ENCODE measurements around the gene TXNDC11.
A peak's percentile ranks its signal among the peaks of the same experiment; 100 is the strongest.
"Not testable (repeated sequence)": the region's sequence is repeated elsewhere in the genome, so short reads cannot be mapped to it uniquely, and the experiment has no call there.

TXNDC11 gene

GRCh38 chr16:11742536-11743307 lies at the start of gene TXNDC11:
Gene TXNDC11, minus strand, starts transcription at chr16:11742857. Its CDS starts 127 bp downstream, at chr16:11742730.
- DNase-seq (ENCODE audit: low read depth in 2 of 2, low spot score in 1 of 2), result peak; percentile 99

- DNase-seq (ENCODE audit: low read depth in 2 of 2, low spot score in 1 of 2), result no peak
Measured at GRCh38 chr16:11791144-11791828, 48.6 kb upstream of the TXNDC11 start.

- DNase-seq (ENCODE audit: low read depth in 2 of 2, low spot score in 1 of 2), result no peak
Measured at GRCh38 chr16:11788914-11789313, 46.3 kb upstream of the TXNDC11 start.

GRCh38 chr16:11784980-11785599 lies 42.4 kb upstream of the TXNDC11 start:
- not testable (repeated sequence) for DNase-seq (ENCODE audit: low read depth in 2 of 2, low spot score in 1 of 2)

GRCh38 chr16:11784381-11784780 lies 41.7 kb upstream of the TXNDC11 start:
- not testable (repeated sequence) for DNase-seq (ENCODE audit: low read depth in 2 of 2, low spot score in 1 of 2)

GRCh38 chr16:11784038-11784369 lies 41.3 kb upstream of the TXNDC11 start:
- DNase-seq (ENCODE audit: low read depth in 2 of 2, low spot score in 1 of 2), result no peak

GRCh38 chr16:11783319-11784037 lies 40.8 kb upstream of the TXNDC11 start:
- DNase-seq (ENCODE audit: low read depth in 2 of 2, low spot score in 1 of 2), result no peak

GRCh38 chr16:11781773-11782172 lies 39.1 kb upstream of the TXNDC11 start:
- DNase-seq (ENCODE audit: low read depth in 2 of 2, low spot score in 1 of 2), result no peak

GRCh38 chr16:11780991-11781680 lies 38.5 kb upstream of the TXNDC11 start:
- no peak for DNase-seq (ENCODE audit: low read depth in 2 of 2, low spot score in 1 of 2)

- DNase-seq (ENCODE audit: low read depth in 2 of 2, low spot score in 1 of 2), result no peak
Measured at GRCh38 chr16:11779074-11779473, 36.4 kb upstream of the TXNDC11 start.

- DNase-seq (ENCODE audit: low read depth in 2 of 2, low spot score in 1 of 2), result no peak
Measured at GRCh38 chr16:11774065-11774626, 31.5 kb upstream of the TXNDC11 start.

GRCh38 chr16:11768849-11769248 lies 26.2 kb upstream of the TXNDC11 start:
- no peak for DNase-seq (ENCODE audit: low read depth in 2 of 2, low spot score in 1 of 2)

GRCh38 chr16:11762431-11762830 lies 19.8 kb upstream of the TXNDC11 start:
- DNase-seq (ENCODE audit: low read depth in 2 of 2, low spot score in 1 of 2), result no peak

GRCh38 chr16:11759997-11760396 lies 17.3 kb upstream of the TXNDC11 start:
- DNase-seq (ENCODE audit: low read depth in 2 of 2, low spot score in 1 of 2), result no peak

- DNase-seq (ENCODE audit: low read depth in 2 of 2, low spot score in 1 of 2), result no peak
Measured at GRCh38 chr16:11759163-11759834, 16.6 kb upstream of the TXNDC11 start.

GRCh38 chr16:11757671-11758545 lies 15.3 kb upstream of the TXNDC11 start:
- DNase-seq (ENCODE audit: low read depth in 2 of 2, low spot score in 1 of 2), result no peak

GRCh38 chr16:11756248-11756647 lies 13.6 kb upstream of the TXNDC11 start:
- no peak for DNase-seq (ENCODE audit: low read depth in 2 of 2, low spot score in 1 of 2)

- DNase-seq (ENCODE audit: low read depth in 2 of 2, low spot score in 1 of 2), result no peak
Measured at GRCh38 chr16:11755022-11755760, 12.5 kb upstream of the TXNDC11 start.
